Measurements from ENCODE around the gene ARHGAP6. TPM values are rescaled to one million over a fixed set of nuclear protein-coding genes. Genes with fewer than 3 reads are reported as not detected.

ARHGAP6 gene
- total and polyA plus RNA-seq, 9 of the 15 experiments (the other 6 are each of a cell fraction or from before 2014, with no cell fraction given): 12.5 to 63.6 (median 41.8) TPM

GRCh38 chrX:11414091-11414490, 251.6 kb downstream of the ARHGAP6 start (continued):
- TF ChIP-seq ARID1B (IDR thresholded peaks at IDR 0.05): no peak
- TF ChIP-seq DPF2 (IDR thresholded peaks at IDR 0.05): no peak
- TF ChIP-seq SMAD1 (IDR thresholded peaks at IDR 0.05; ENCODE audit: low read depth, low read length, partially characterized antibody): no peak
- no peak for TF ChIP-seq ZNF518B (CRISPR knock-in tag; IDR thresholded peaks at IDR 0.05)
- TF ChIP-seq SMAD4 (CRISPR knock-in tag; conservative IDR thresholded peaks at IDR 0.05): peak; percentile 43
- TF ChIP-seq NCOR1 (IDR thresholded peaks at IDR 0.05): no peak
- TF ChIP-seq FOXK2 (conservative IDR thresholded peaks at IDR 0.05 in 1 of 2, IDR thresholded peaks at IDR 0.05 in 1 of 2; ENCODE audit: low read depth in 2 of 2): 0 out of 4 replicates have a peak, but pooled peaks of 1 of the 2 experiments have one; percentile 26
- TF ChIP-seq, protein P1, sequence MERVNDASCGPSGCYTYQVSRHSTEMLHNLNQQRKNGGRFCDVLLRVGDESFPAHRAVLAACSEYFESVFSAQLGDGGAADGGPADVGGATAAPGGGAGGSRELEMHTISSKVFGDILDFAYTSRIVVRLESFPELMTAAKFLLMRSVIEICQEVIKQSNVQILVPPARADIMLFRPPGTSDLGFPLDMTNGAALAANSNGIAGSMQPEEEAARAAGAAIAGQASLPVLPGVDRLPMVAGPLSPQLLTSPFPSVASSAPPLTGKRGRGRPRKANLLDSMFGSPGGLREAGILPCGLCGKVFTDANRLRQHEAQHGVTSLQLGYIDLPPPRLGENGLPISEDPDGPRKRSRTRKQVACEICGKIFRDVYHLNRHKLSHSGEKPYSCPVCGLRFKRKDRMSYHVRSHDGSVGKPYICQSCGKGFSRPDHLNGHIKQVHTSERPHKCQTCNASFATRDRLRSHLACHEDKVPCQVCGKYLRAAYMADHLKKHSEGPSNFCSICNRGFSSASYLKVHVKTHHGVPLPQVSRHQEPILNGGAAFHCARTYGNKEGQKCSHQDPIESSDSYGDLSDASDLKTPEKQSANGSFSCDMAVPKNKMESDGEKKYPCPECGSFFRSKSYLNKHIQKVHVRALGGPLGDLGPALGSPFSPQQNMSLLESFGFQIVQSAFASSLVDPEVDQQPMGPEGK (CRISPR knock-in tag; IDR thresholded peaks at IDR 0.05; ENCODE audit: borderline replicate concordance): no peak
- TF ChIP-seq NEUROD1 (IDR thresholded peaks at IDR 0.05; ENCODE audit: borderline replicate concordance, low read depth, low read length, partially characterized antibody): no peak
- TF ChIP-seq HNRNPLL (IDR thresholded peaks at IDR 0.05; ENCODE audit: low read depth, low read length, poor library complexity, severe bottlenecking): no peak
- TF ChIP-seq PML (IDR thresholded peaks at IDR 0.05; ENCODE audit: low read length): no peak
- no peak for TF ChIP-seq RB1 (IDR thresholded peaks at IDR 0.05; ENCODE audit: low read depth)
- TF ChIP-seq ERF (CRISPR knock-in tag; IDR thresholded peaks at IDR 0.05): no peak
- no peak for TF ChIP-seq GABPA (tag; conservative IDR thresholded peaks at IDR 0.05; ENCODE audit: low read depth)
- peak; percentile 39; the same call in 1 of the 2 replicates for TF ChIP-seq DMBX1 (CRISPR knock-in tag; IDR thresholded peaks at IDR 0.05; ENCODE audit: borderline replicate concordance)
- no peak for TF ChIP-seq IFI16 (CRISPR knock-in tag; IDR thresholded peaks at IDR 0.05)
- no peak for TF ChIP-seq NFRKB (IDR thresholded peaks at IDR 0.05; ENCODE audit: low read depth)
- no peak for TF ChIP-seq PBX2 (CRISPR knock-in tag; IDR thresholded peaks at IDR 0.05; ENCODE audit: low read depth)
- no peak for TF ChIP-seq PBX2 (tag; conservative IDR thresholded peaks at IDR 0.05; ENCODE audit: low read depth)
- peak; percentile 86 for TF ChIP-seq MNT (conservative IDR thresholded peaks at IDR 0.05)
